ENCODE measurements around the gene TIE1. TPM values are rescaled to one million over a fixed set of nuclear protein-coding genes. Genes with fewer than 3 reads are reported as not detected.
A peak's percentile ranks its signal among the peaks of the same experiment; 100 is the strongest.

Gene TIE1
- polyA plus RNA-seq (2013, experiment 1 of 2; ENCODE audit: insufficient read length): 0.44 TPM
- 0.36 TPM for polyA plus RNA-seq (2013, experiment 2 of 2; ENCODE audit: insufficient read length)

DNA sequence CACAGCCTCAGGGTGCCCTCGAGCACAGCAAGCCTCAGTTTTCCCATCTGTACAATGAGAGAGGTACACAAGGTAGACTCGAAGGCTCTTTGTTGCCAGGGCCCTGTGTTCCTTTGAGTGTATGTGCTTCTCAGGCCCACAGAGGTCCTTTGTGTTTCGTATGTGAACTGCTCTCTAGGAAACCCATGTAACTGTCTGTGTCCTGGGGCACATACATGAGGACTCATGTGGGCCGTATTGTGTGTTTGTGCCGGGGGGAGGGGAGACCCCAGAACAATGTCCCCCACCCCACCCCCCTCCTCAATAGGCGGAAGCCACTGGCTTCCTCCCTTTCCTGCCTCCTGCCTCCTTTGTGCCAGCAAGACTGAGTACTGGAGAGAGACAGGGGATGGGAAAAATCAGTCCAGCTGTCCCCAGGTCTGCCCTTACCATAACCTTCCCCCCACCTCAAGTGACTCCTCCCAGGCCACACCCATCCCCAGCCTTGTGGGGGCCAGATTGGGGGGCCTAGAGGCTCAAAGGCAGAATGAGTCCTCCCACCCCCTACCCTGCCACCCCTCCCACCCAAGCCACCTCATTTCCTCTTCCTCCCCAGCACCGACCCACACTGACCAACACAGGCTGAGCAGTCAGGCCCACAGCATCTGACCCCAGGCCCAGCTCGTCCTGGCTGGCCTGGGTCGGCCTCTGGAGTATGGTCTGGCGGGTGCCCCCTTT lies at the start of gene TIE1:
TIE1 (plus strand) TSS at position 605 of the 717 bp plus-strand sequence; CDS start at position 695, 90 bp downstream.
- no peak for DNase-seq

DNA sequence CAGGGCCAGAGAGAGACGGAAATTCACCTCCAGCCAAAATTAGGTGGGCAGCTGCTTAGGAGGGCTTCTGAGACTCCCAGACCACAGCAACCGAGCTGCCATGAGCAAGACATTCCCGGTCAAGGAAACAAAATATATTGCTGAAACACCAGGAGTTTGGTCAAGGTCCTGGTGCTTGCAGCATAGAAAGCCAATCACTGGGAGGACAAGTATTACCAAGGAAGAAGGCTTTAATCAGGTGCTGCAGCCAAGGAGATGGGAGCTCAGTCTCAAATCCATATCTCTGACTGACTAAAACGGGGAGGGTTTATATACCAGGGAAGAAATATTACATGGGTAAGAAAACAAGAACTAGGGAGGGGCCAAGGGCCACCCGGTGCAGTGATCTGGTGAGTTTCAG lies 49.8 kb upstream of the TIE1 start:
- no peak for DNase-seq

DNA sequence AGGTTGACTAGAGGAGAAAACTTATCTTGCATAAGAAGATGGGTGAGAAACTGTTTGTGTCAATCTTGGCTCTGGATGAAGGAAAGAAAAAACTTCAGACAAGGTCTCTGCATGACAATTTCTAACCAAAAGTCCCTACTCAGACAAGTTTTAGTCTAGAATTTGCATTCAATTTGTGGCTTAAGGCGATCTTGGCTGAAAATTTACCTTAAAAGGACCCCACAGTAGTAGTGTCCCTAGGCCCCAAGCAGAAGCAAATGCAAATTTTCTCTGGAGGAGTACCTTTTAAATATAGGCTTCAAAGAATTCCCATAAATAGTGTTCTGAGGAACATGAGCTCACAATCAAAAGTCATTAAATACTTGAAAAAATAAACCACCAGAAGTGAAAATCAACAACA lies 48.6 kb upstream of the TIE1 start:
- DNase-seq: no peak

GRCh38 chr1:43253173-43253572 lies 47.6 kb upstream of the TIE1 start:
- DNase-seq: no peak

GRCh38 chr1:43253876-43254275 lies 46.9 kb upstream of the TIE1 start:
- no peak for DNase-seq

DNA sequence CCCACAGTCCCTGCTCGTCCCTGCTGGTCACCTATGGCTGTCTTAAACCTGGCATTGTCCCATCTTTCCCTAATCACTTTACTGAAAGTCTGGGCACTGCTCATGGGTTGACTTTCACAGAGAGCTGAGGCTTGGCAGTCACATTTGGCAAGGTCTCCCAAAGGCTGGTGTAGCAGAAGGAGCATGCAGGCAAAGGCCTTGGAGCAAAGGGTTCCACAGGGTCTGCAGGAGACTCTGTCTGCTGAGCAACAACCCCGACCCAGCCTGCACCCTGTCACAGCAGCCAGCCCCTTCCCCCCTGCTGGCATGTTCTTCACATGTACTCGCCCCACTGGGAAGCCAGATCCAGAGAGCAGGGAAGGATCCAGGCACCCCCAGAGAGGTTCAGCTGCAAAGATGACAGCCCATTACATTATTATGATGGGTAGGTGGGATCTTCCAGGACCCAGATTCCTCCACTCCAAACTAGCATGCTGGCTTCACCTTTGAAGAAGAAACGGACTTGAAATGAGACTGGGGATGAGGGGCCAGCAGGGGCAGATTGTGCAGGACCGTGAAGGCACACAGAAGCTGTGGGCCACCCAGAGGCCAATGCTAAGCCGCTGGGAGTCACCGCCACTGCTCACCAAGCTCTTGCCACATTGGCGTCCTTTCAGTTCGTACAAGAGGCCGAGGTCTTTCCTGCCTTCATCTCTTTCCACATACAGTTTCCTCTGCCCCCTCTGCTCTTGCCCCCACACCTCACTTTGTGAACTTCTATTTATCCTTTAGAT lies 45.2 kb upstream of the TIE1 start:
- DNase-seq: no peak

DNA sequence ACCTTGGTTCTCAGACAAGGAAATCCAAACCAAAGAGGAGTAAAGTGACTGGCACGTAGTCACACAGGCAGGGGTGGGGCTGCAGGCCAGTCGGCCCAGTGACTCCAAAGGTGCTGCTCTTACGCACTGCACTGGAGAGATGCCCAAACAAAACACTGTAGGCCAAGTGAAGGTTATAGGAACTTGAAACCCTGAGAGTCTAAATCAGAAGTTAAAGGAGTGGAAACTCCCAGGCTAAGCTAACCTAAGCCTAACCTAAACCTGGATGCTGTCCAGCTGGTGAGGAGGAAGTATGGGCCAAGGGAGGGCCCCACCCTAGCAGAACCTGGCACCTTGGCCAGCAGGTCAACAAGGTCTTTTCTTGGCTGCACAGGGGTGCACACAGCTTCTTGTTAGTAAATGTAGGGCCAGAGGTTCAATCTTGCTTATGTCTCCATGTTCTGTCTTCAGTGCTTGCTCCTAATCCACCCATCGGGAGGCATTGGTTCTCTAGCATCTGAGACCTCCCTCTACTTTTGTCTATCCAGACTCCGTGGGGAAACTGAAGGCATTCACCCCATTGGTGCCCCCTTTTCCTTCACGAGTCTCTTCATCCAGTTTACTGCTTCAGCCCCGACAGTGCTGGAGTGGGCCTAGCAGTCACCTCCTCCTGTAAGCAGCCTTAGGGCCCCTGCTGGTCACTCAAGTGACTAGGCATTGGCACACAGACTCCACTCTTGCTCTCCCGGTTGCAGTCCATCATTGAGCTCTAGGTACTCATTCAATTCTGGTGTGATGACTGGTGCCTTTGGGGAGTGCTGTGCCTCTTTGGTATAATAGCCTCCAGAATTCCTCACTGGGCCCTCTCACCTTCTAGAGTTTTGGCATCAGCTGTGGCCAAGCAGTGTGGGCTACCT lies 43.9 kb upstream of the TIE1 start:
- DNase-seq: no peak

DNA sequence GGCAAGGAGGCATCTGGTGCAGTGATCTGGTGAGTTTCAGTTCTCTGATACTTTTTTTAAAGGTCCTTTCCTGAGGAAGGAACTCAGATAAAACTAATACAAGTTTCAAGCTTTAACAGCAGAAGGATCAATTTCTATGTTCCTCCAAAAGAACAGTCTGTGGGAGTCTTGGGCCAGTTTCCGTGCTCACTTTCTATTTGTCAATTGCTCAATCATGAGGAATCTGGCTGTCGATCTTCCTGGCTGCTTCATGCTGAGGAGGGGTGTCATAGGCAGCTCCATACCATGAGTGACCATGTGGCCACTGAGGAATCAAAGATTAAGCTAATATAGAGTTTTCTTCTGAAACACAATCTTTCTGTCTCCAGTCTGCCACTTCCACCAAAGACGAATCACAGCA lies 42.4 kb upstream of the TIE1 start:
- DNase-seq: no peak

DNA sequence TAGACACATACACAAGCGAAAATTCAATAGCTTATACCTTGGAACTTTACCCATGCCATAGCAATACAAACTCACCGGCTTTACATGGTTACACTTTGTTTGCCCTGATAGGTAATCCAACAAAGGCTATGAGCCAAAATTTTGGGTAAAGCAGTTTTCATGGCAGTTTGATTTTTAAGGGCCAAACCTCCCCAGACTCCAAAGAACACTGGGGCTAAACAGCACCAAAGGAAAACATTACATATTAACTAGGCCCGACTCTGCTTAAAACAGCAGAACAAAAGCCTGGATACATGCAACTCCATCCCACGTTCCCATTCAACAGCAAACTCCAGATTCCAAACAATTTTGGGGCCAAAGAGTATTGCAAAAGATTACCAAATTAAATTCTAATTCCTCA lies 35.4 kb upstream of the TIE1 start:
- no peak for DNase-seq

DNA sequence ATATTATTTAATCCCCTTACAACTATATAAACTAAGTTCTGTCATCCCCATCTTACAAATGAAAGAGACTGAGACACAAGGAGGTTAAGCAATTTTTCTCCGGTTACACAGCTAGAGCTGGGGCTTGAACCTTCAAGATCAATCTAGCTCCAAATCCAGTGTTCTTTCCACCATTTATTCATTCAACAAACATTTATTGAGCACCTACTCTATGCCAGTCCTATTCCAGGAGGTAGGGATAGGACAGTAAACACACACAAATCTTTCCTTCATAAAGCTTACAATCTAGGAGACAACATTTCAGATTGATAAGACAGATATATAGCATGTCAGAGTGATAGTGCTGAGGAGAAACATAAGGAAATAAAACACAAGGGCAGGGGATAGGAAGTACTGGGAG lies 33.9 kb upstream of the TIE1 start:
- no peak for DNase-seq

DNA sequence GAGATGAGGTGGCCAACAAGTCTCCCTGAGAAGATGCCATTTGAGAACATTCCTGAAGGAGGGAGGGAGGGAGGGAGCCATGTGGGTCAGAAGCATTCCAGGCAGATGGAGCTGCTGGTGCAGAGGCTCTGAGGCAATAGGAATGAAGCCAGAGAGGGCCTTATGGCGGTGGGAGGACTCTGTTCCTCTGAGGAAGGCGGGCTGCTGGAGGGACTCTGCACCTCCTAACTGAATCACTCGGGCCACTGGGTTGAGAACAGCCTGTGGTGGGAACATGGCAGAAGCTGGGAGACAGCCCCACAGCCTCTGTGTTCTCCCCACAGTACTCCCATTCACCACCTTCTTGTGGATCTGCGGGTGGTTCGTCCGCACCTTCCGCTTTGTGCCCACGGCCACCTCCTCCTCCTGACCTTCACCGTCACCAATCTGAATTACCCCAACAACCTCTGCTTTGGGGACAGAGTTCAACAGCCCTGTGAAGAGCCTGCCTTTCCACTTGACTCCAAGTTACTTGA lies 33.4 kb upstream of the TIE1 start:
- peak; percentile 79 for DNase-seq

- no peak for DNase-seq
These were observed 32.9 kb upstream of the TIE1 start for GRCh38 chr1:43267818-43268425.

DNA sequence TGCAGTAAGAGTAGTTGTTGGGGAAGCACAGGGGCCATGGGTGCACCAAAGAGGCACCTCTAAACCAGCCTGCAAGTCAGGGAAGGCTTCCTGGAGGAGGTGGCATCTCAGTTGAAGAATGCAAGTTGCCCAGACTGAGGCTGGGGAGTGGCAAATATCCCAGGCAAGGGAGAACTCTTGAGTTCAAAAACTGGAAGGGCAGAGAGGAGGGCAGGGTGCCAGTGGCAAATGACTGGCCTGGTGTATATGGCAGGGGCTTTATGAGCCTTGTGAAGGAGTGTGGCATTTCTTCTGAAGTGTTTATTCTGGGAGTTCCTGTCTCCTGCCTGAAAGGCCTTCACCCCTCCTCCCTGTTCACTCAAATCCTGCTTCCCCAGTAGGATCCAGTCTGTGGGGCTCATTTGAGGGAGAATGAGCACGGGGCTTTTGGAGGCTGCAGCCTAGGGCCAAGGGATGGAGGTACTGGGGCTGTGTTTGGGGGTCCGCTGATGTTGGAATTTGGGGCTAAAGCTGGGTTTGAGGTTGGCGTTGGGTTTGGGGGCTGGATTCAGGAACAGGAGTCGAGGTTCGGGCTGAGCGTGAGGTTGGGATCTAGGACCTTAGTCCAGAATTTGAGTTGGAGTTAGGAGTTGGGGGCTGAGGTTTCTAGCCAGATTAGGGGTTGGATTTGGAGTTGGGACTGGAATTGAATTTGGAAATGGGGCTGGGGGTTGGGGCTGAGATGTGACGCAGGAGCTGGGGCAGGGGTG lies 31.0 kb upstream of the TIE1 start, which contains the start of gene TMEM125:
TMEM125 (plus strand) TSS at position 357 of the 749 bp plus-strand sequence. CDS start 2,740 bp downstream, outside the sequence.
- DNase-seq: no peak

DNA sequence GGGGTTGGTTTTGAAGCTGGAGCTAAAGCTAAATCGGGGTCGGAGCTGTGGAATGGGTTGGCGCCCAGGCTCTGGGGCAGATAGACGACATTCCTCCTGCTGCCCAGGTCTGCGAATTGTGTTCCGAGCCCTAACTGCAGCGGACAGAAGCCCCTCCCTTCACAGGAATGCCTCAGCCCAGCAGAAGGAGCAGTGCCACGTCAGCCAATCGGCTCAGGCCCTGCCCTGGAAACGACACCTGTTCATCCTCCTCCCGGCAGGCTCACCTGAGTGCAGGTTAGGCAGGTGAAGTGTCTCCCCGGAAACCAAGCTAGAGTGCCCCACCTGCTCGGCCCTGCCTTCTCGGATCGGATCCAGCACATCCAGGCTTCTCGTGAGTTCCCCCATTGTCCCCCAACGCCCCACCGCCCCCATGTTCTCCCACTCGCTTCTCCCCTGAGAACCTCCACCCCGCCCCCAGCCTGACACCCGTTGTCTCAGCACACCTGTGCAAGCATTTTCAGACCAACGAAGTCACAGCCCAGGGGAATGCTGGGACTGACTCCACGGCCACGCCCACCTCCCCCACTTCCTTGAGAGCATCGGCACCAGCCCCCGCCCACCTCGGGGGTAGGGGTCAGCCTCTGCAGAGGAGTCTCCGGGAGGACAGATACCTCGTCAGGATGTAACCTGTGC lies 30.2 kb upstream of the TIE1 start:
- no peak for DNase-seq

- DNase-seq: no peak
These were observed 29.3 kb upstream of the TIE1 start for GRCh38 chr1:43271186-43272118.

GRCh38 chr1:43272161-43272560 lies 28.6 kb upstream of the TIE1 start:
- DNase-seq: no peak

GRCh38 chr1:43272576-43273571 lies 27.9 kb upstream of the TIE1 start:
- no peak for DNase-seq

- DNase-seq: no peak
These were observed 27.1 kb upstream of the TIE1 start for GRCh38 chr1:43273708-43274107.

Measured in fibroblast of skin of back (primary cell).